ENCODE measurements around the gene GPR83. TPM values are rescaled to one million over a fixed set of nuclear protein-coding genes. Genes with fewer than 3 reads are reported as not detected.
"Not testable (repeated sequence)": the region's sequence is repeated elsewhere in the genome, so short reads cannot be mapped to it uniquely, and the experiment has no call there.

The GPR83 gene
- total RNA-seq, 6 experiments from 2014 or later = 0.04 to 0.22 (median 0.12) TPM; not detected in 2

- H3K4me1 ChIP-seq = peaks cover 0 to under 1% (median 0%) of the 10 kb centered on the region in 4 donors
- no peaks in the 10 kb centered on the region for H3K9me3 ChIP-seq
- DNase-seq = no peak
- 100% methylated on average over 2 of the region's 5 CpGs for WGBS (ENCODE audit: insufficient coverage, low coverage, low lambda C conversion rate, missing lambda C conversion rate)
- H3K36me3 ChIP-seq = no peaks in the 10 kb centered on the region
- TF ChIP-seq CTCF (IDR thresholded peaks at IDR 0.05) = no peak
- TF ChIP-seq POLR2A (IDR thresholded peaks at IDR 0.05) = no peak
- no peak overlapping the region for H3K27ac ChIP-seq
- H3K27me3 ChIP-seq = no peaks in the 10 kb centered on the region
- H3K4me3 ChIP-seq = no peak overlapping the region
- intact Hi-C loops (cut with DNase I) = no loop called here
- ATAC-seq = no peak
These were observed 4.9 kb downstream of the GPR83 start for GRCh38 chr11:94396282-94396681.

- DNase-seq; H3K4me3 ChIP-seq; intact Hi-C loops (cut with DNase I); ATAC-seq; H3K27me3 ChIP-seq; H3K9me3 ChIP-seq; H3K36me3 ChIP-seq; H3K27ac ChIP-seq; H3K4me1 ChIP-seq: not testable (repeated sequence)
- 64% methylated on average over 3 of the region's 4 CpGs for WGBS (ENCODE audit: insufficient coverage, low coverage, low lambda C conversion rate, missing lambda C conversion rate)
These were observed 9.3 kb downstream of the GPR83 start for GRCh38 chr11:94391937-94392336.

DNA sequence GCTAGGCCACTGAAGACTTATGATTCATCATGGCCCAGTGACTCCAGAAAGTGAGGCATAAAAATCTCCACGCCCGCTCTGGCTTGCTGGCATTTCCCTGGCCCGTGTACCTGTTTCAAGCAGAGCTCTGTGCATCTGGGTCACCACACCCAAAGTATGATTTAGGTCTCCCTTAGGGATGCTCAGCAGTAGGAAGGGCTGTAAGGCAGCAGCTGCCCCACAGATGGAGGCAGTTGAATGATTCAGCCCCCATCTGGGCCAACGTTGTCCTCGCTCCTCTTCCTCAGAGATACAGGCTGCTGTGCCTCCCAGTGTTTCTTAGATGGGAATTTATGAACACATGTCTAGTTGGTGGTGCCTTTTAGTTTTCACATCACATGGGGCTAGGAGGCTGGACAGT, 21.6 kb downstream of the GPR83 start:
- Histone ChIP-seq H3K36me3 (no peaks in the 10 kb centered on the region), H3K4me1 (no peaks in the 10 kb centered on the region), H3K9me3 (no peaks in the 10 kb centered on the region), H3K27me3 (no peaks in the 10 kb centered on the region), H3K27ac (no peak overlapping the region), H3K4me3 (no peak overlapping the region)
- no peak for TF ChIP-seq CTCF (IDR thresholded peaks at IDR 0.05)
- TF ChIP-seq POLR2A (IDR thresholded peaks at IDR 0.05) = no peak
- DNase-seq (no peak), ATAC-seq (no peak)
- WGBS (ENCODE audit: insufficient coverage, low coverage, low lambda C conversion rate, missing lambda C conversion rate) = 65% methylated on average over 3 of the region's 5 CpGs
- intact Hi-C loops (cut with DNase I) = no loop called here

- no peaks in the 10 kb centered on the region for H3K9me3 ChIP-seq
- DNase-seq = no peak
- no peaks in the 10 kb centered on the region for H3K36me3 ChIP-seq
- no peaks in the 10 kb centered on the region for H3K27me3 ChIP-seq
- no peak for ATAC-seq
- TF ChIP-seq CTCF (IDR thresholded peaks at IDR 0.05) (no peak), POLR2A (IDR thresholded peaks at IDR 0.05) (no peak)
- H3K4me1 ChIP-seq = no peaks in the 10 kb centered on the region
- H3K27ac ChIP-seq = no peak overlapping the region
- H3K4me3 ChIP-seq = no peak overlapping the region
- 80% methylated on average over 1 of the region's 1 CpG for WGBS (ENCODE audit: insufficient coverage, low coverage, low lambda C conversion rate, missing lambda C conversion rate)
- intact Hi-C loops (cut with DNase I) = no loop called here
These were observed 24.4 kb downstream of the GPR83 start for GRCh38 chr11:94376841-94377240.

- H3K9me3 ChIP-seq; H3K4me3 ChIP-seq; intact Hi-C loops (cut with DNase I); DNase-seq; H3K4me1 ChIP-seq; H3K36me3 ChIP-seq; H3K27ac ChIP-seq; H3K27me3 ChIP-seq; ATAC-seq: not testable (repeated sequence)
- WGBS (ENCODE audit: insufficient coverage, low coverage, low lambda C conversion rate, missing lambda C conversion rate) = no CpG with 5 or more reads among the region's 6 CpGs
These were observed 30.6 kb downstream of the GPR83 start for GRCh38 chr11:94370576-94370975.

GRCh38 chr11:94350850-94351563, 50.2 kb downstream of the GPR83 start:
- intact Hi-C loops (cut with DNase I); DNase-seq; H3K27me3 ChIP-seq; H3K36me3 ChIP-seq; H3K4me1 ChIP-seq; H3K9me3 ChIP-seq; H3K27ac ChIP-seq; ATAC-seq; H3K4me3 ChIP-seq: not testable (repeated sequence)
- WGBS (ENCODE audit: insufficient coverage, low coverage, low lambda C conversion rate, missing lambda C conversion rate) = 76% methylated on average over 6 of the region's 10 CpGs

DNA sequence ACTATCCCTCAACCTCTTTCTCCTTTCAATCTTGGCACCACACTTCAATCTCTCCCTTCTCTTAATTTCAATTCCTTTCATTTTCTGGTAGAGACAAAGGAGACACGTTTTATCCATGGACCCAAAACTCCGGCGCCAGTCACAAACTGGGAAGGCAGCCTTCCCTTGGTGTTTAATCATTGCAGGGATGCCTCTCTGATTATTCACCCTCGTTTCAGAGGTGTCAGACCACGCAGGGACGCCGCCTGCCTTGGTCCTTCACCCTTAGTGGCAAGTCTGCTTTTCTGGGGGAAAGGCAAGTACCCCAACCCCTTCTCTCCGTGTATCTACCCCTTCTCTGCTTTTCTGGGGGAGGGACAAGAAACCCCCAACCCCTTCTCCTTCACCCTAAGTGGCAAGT, 54.9 kb downstream of the GPR83 start:
- intact Hi-C loops (cut with DNase I); H3K4me3 ChIP-seq; ATAC-seq; H3K27me3 ChIP-seq; H3K27ac ChIP-seq; H3K4me1 ChIP-seq; H3K9me3 ChIP-seq; H3K36me3 ChIP-seq; DNase-seq: not testable (repeated sequence)
- WGBS (ENCODE audit: insufficient coverage, low coverage, low lambda C conversion rate, missing lambda C conversion rate) = 11% methylated on average over 2 of the region's 8 CpGs
